Measurements from ENCODE around the gene DNAJC3. TPM values are rescaled to one million over a fixed set of nuclear protein-coding genes. Genes with fewer than 3 reads are reported as not detected.
"Not testable (repeated sequence)": the region's sequence is repeated elsewhere in the genome, so short reads cannot be mapped to it uniquely, and the experiment has no call there.

The DNAJC3 gene
- total RNA-seq, 1 experiment from 2014 or later = 25.7 TPM

DNA sequence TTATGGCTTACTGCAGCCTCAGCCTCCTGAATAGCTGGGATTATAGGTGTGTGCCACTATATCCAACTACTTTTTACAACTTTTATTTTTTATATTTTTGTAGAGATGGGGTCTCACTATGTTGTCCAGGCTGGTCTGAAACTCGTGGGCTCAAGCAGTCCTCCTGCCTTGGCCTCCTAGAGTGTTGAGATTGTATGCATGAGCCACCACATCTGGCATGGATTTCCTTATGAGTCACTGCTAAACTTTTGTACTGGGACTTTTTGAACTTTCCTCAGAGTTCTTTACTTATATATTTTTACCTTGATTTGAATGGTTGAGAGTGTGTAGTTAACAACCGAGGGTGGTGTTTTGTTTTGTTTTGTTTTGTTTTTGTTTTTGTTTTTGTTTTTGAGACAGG is 33.4 kb downstream of the DNAJC3 start:
- POLR2A ChIA-PET = no interaction called here
- DNase-seq (ENCODE audit: low read depth, low spot score) (no peak), ATAC-seq (no peak)
- intact Hi-C loops (cut with micrococcal nuclease; ENCODE audit: unreplicated experiment) (no loop called here), in situ Hi-C loops (cut with HindIII; ENCODE audit: low pct_unique_long_range_greater_than_20kb, low sequenced_read_pairs) (no loop called here)
- Histone ChIP-seq H3K27ac (ENCODE audit: low read length) (no peak overlapping the region), H3K27me3 (ENCODE audit: control insufficient read depth, insufficient read depth, low read length) (no peaks in the 10 kb centered on the region), H3K4me3 (ENCODE audit: low read depth in 2 of 2, low read length in 2 of 2) (no peak overlapping the region), H3K9me3 (ENCODE audit: control insufficient read depth, insufficient read depth, low read depth, low read length) (no peaks in the 10 kb centered on the region), H3K36me3 (ENCODE audit: control insufficient read depth, insufficient read depth, low read length) (no peaks in the 10 kb centered on the region), H3K4me1 (ENCODE audit: control insufficient read depth, insufficient read depth, low read length) (no peaks in the 10 kb centered on the region)
- CTCF ChIA-PET = no interaction called here
- no peak for TF ChIP-seq TCF7L2 (IDR thresholded peaks at IDR 0.05; ENCODE audit: low read depth, low read length)
- no peak for TF ChIP-seq POLR2AphosphoS5 (IDR thresholded peaks at IDR 0.05; ENCODE audit: low read depth, low read length)
- no peak for TF ChIP-seq CTCF (IDR thresholded peaks at IDR 0.05)
- no peak for TF ChIP-seq SIN3A (IDR thresholded peaks at IDR 0.05; ENCODE audit: borderline replicate concordance, insufficient read depth, low read depth, low read length)
- no peak for TF ChIP-seq REST (IDR thresholded peaks at IDR 0.05; ENCODE audit: insufficient read depth in 1 of 2, low read depth in 2 of 2, low read length in 1 of 2)
- no TSS peak for BruUV-seq (replicated peaks)

DNA sequence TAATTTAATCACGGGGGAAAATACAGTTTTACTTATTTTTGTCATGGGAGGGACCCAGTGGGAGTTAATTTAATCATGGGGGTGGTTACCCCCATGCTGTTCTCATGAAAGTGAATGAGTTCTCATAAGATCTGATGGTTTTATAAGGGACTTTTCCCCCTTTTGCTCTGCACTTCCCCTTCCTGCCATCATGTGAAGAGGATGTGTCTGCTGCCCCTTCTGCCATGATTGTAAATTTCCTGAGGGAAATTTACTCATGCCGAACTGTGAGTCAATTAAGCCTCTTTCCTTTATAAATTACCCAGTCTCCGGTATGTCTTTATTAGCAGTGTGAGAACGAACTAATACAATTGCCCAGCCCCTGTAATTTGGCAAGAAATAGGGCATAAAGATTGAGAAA is 35.9 kb downstream of the DNAJC3 start:
- POLR2A ChIA-PET; H3K27me3 ChIP-seq (ENCODE audit: control insufficient read depth, insufficient read depth, low read length); intact Hi-C loops (cut with micrococcal nuclease; ENCODE audit: unreplicated experiment); BruUV-seq (replicated peaks); H3K4me1 ChIP-seq (ENCODE audit: control insufficient read depth, insufficient read depth, low read length); H3K4me3 ChIP-seq (ENCODE audit: low read depth in 2 of 2, low read length in 2 of 2); H3K9me3 ChIP-seq (ENCODE audit: control insufficient read depth, insufficient read depth, low read depth, low read length); in situ Hi-C loops (cut with HindIII; ENCODE audit: low pct_unique_long_range_greater_than_20kb, low sequenced_read_pairs); ATAC-seq; H3K36me3 ChIP-seq (ENCODE audit: control insufficient read depth, insufficient read depth, low read length); DNase-seq (ENCODE audit: low read depth, low spot score); CTCF ChIA-PET; H3K27ac ChIP-seq (ENCODE audit: low read length): not testable (repeated sequence)

DNA sequence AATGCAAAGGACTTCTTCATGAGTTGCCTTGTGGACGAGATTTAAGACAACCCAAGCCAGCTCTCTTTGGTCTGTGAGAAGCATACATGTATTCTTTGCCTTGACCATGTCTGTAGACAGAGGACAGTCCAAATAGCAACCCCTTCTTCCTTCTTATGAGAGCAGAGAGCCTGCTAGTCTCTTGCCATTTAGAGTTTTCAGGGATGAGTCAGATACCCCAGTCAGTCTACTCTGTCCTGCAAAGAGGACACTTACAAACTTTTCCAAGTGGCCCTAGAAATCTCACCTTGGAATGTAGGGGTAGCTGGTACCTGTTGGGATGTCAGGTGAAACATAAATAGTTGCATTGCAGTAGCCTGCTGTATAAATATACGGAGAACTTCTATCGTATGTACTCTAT is 36.7 kb downstream of the DNAJC3 start:
- no peak for DNase-seq (ENCODE audit: low read depth, low spot score)

More for the DNA sequence above, 36.7 kb downstream of the DNAJC3 start:
- Histone ChIP-seq H3K27me3 (ENCODE audit: control insufficient read depth, insufficient read depth, low read length) (no peaks in the 10 kb centered on the region), H3K36me3 (ENCODE audit: control insufficient read depth, insufficient read depth, low read length) (no peaks in the 10 kb centered on the region), H3K4me1 (ENCODE audit: control insufficient read depth, insufficient read depth, low read length) (no peaks in the 10 kb centered on the region), H3K9me3 (ENCODE audit: control insufficient read depth, insufficient read depth, low read depth, low read length) (no peaks in the 10 kb centered on the region), H3K27ac (ENCODE audit: low read length) (no peak overlapping the region), H3K4me3 (ENCODE audit: low read depth in 2 of 2, low read length in 2 of 2) (no peak overlapping the region)
- ChIA-PET POLR2A (no interaction called here), CTCF (no interaction called here)
- no TSS peak for BruUV-seq (replicated peaks)
- TF ChIP-seq TCF7L2 (IDR thresholded peaks at IDR 0.05; ENCODE audit: low read depth, low read length) = no peak
- 0 out of 2 replicates have a peak, but pooled peaks have one; percentile 56 for ATAC-seq
- intact Hi-C loops (cut with micrococcal nuclease; ENCODE audit: unreplicated experiment) = no loop called here
- in situ Hi-C loops (cut with HindIII; ENCODE audit: low pct_unique_long_range_greater_than_20kb, low sequenced_read_pairs) = no loop called here

Data from Panc1 (cell line).